Retina (tissue), 1 donor: ENCODE results near the gene NINL.

Source experiments
- DNase-seq: peaks from one replicate; pipeline ENCODE4 v3.0.0-alpha.2; 2016

Gene NINL

GRCh38 chr20:25460566-25461280, 124.6 kb downstream of the NINL start:
- DNase-seq: no peak

- DNase-seq: no peak
Observed at GRCh38 chr20:25459916-25460535, 125.3 kb downstream of the NINL start.

GRCh38 chr20:25459111-25459830, 126.1 kb downstream of the NINL start:
- no peak for DNase-seq

DNA sequence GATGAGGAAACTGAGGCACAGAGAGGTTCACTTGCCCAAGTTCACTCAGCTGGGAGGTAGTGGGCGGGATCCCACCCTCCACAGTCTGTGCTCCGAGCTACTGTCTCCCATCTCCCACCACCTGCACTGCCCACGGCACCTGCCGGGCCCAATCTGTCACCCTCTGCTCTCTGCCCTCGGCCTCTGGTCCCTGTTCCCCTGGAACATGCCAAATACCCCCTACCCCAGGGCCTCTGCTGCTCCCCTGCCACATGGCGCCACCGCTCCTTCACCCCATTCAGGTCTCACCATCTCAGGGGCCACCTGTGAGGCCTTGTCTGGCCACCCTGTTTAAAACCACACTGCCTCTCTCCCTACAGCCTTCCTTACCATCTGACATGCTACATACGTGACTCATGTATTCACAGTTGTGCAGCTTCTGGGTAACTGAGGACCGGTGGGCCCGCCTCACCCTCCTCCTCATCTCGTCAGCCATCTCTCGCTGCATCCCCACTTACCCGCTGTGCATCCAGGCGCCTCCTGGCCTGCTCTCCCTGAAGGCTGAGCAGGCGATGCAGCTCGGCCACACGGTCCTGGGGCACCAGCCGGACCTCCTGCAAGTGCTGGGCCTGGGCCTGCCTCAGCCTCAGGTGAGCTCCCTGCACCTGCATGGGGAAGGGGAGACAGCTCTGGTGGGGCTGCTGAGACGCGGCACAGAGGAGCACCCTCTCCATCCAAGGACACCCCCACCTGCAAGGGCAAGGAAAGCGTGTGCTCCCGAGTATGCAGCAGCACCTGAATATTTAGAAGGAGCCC, 127.2 kb downstream of the NINL start:
- DNase-seq: no peak

DNA sequence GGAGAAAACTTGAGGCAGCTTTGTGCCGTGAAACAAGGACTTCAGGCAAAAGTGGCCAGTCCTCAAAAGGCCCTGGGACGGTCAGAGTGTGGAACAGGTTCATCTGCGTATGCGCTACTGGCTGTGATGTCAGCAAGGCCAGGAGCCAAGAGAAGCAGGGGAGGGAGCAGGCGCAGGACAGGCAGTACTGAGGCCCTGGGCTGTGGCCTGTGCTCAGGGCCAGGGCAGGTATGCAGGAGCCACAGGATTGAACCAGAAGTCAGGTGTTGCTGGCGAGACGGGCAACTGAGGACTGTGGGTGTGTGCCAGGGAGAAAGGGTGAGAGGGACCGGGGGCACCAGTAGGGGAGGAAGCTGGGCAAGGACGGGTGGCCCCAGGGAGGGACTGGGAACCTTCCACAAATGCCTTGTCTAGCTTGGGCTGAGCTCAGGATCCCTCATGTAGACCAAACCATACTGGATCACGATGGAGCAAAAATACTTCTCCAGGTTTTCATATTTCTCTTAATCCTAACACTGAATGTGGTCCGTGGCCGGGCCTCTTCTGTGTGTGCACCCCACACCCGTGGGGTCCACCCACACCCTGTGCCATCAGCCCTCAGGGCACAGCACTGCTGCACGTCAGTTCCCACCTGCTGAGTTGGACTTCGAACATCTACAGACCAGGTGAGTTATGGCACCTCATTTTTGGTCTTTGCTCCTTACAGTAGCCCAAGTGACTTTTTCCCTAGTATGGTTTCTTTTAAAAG, 131.0 kb downstream of the NINL start:
- DNase-seq: no peak

- no peak for DNase-seq
Observed at GRCh38 chr20:25453035-25453810, 132.1 kb downstream of the NINL start.

GRCh38 chr20:25452333-25452732, 133.0 kb downstream of the NINL start:
- DNase-seq: no peak

GRCh38 chr20:25447671-25448070, 137.7 kb downstream of the NINL start:
- DNase-seq: no peak

DNA sequence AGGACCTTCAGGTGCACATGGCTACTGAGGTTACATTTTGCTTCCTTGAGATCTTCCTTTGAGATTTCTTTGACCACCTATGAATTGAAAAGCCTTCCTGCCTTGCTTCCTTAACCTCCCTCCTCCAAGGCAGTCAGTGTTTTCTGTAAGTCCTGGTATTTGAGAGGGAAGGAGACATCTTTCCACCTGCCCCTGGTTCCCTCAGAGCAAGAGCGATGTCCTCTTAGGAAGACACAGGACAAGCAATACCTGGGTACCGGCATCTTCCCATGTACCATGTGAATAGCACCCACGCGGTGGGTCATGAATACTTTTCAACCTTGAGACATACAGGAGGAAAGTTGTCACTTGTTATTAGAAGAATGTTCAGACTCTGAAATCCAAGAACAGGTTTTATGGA, 140.8 kb downstream of the NINL start:
- no peak for DNase-seq

DNA sequence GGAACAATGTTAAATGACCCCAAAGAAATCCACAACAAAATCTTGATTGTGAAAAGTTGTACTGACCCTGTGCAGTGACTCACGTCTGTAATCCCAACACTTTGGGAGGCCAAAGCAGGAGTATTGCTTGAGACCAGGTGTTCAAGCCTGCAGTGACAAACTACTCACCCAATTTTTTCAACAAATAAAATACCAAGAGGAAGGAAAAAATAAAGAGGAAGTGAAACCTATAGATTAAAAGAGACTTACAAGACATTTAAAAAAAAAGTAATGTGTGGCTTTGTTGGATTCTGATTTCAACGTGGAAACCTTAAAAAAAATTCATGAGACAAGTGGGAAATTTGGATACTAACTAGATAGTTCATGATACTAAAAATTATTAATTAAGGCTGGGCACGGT, 146.0 kb downstream of the NINL start:
- DNase-seq: no peak

- no peak for DNase-seq
Observed at GRCh38 chr20:25437153-25437581, 148.2 kb downstream of the NINL start.

- no peak for DNase-seq
Observed at GRCh38 chr20:25424536-25424935, 160.8 kb downstream of the NINL start.

DNA sequence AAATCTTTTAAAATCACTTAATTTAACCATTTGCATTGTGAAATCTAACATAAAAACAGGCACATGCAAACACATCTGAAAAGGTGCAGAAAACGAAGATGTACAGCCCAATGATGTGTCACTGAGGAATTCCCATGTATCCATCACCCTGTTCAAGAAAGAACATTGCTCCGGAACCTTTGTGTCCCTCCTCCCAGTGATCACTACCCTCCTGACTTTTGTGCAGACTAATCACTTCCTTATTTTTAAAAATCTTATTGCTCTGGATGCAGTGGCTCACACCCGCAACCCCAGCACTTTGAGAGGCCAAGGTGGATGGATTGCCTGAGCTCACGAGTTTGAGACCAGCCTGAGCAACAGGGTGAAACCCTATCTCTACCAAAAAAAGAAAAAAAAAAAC, 163.3 kb downstream of the NINL start:
- DNase-seq: no peak

DNA sequence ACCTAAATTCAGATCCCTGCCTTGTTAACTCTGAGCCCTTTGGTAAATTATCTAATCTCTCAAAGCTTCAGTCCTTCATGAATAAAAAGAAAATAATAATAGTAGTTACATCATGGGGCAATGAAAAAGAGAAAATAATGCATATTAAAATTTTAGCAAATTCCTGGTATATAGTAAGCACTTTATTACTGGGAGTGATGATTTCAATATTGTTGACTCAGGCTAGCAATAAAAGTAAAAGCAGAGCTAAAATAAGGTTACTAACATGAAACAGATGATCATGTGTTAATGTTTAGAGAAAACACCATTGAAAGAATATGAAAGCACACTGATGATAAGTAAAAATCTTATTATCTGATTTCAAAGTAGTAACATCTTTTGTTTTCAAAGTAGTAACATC, 164.2 kb downstream of the NINL start:
- no peak for DNase-seq

GRCh38 chr20:25418776-25419175, 166.6 kb downstream of the NINL start:
- DNase-seq: no peak

GRCh38 chr20:25408890-25409289, 176.4 kb downstream of the NINL start:
- DNase-seq: no peak

GRCh38 chr20:25408170-25408547, 177.2 kb downstream of the NINL start:
- DNase-seq: no peak

DNA sequence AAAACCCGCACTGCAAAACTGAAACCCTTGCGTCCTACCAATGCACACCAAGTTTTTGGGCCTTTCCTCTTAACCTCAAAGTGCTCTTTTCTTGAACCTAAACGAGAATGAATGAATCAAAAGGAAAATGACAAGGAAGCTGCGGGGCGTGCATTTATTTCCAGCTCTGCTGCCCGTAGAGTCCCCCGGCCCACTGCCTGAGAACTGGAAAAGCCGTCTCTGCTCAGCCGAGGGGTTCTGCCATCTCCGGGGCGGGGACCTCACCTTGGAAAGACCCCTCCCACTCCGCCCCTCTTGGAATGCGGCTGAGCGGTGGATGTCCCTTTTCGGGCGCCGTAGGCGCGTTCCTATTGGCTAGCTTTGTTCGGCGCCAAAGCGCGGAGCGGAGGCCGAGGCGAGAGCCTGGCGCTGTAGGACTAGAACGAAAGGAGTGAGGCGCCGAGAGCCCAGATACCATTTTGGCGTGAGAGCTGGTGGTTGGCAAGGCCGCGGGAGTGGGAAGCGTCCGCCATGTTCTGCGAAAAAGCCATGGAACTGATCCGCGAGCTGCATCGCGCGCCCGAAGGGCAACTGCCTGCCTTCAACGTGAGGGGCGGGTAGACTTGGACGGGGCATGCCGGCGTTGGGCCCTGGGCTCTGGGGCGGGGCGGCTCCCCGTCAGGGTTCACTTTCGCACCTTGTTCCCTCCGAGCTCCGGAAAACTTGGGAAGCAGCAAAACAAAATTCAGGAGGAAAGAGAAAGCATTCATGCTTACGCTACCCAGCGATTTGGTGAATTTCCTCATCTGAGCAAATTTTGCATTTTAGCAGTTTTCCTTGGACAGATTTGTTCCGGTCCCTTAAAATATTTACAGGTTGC, 177.8 kb downstream of the NINL start, which contains the start of gene GINS1:
TSS of gene GINS1 (plus strand) at position 363 of the 859 bp plus-strand sequence. CDS start at position 511, 148 bp downstream.
- DNase-seq: peak; percentile 96
